MM.1S (cell line): ENCODE data around the gene MLKL.

ENCODE experiments used
- DNase-seq: peaks from one replicate; pipeline ENCODE4 v3.0.0-alpha.2; 2015
- H2AFZ ChIP-seq: fragments of 300-600 bp; sonication (generic); 2 replicates; pipeline ENCODE4 v1.6.0; 2016; ENCODE audit warnings: antibody characterized with exemption, low read length
- H3F3A ChIP-seq: fragments of 300-600 bp; sonication (generic); 2 replicates; pipeline ENCODE4 v1.6.1; 2016; ENCODE audit warnings: mild to moderate bottlenecking, antibody characterized with exemption, low read length, moderate library complexity, mixed read lengths; ENCODE audit not compliant: insufficient read depth
- H3K27ac ChIP-seq: fragments of 300-600 bp; sonication (generic); 2 replicates; pipeline ENCODE4 v1.5.1; 2016; ENCODE audit warnings: mild to moderate bottlenecking, low read length
- H3K27me3 ChIP-seq: fragments of 300-600 bp; sonication (generic); replicated peaks from 2 replicates; pipeline ENCODE4 v1.6.0; 2016; ENCODE audit warnings: low read length; ENCODE audit not compliant: insufficient read depth
- H3K36me3 ChIP-seq: fragments of 300-600 bp; sonication (generic); replicated peaks from 2 replicates; pipeline ENCODE4 v1.6.1; 2016; ENCODE audit warnings: mild to moderate bottlenecking, low read length, mixed read lengths; ENCODE audit not compliant: insufficient read depth
- H3K4me1 ChIP-seq: fragments of 300-600 bp; sonication (generic); 2 replicates; pipeline ENCODE4 v1.6.1; 2016; ENCODE audit warnings: low read length, mixed read lengths
- H3K4me2 ChIP-seq: fragments of 300-600 bp; sonication (generic); 2 replicates; pipeline ENCODE4 v1.6.0; 2016; ENCODE audit warnings: low read depth, low read length
- H3K4me3 ChIP-seq: fragments of 300-600 bp; sonication (generic); 2 replicates; pipeline ENCODE4 v1.5.1; 2016; ENCODE audit warnings: low read length, mixed read lengths
- H3K79me2 ChIP-seq: fragments of 300-600 bp; sonication (generic); 2 replicates; pipeline ENCODE4 v1.6.1; 2016; ENCODE audit warnings: mixed run types, low read length, mixed read lengths
- H3K9ac ChIP-seq: fragments of 300-600 bp; sonication (generic); 2 replicates; pipeline ENCODE4 v1.6.1; 2016; ENCODE audit warnings: low read length, mixed read lengths
- H3K9me2 ChIP-seq: fragments of 300-600 bp; sonication (generic); replicated peaks from 2 replicates; pipeline ENCODE4 v1.6.1; 2016; ENCODE audit warnings: mild to moderate bottlenecking, low read length, mixed read lengths; ENCODE audit not compliant: insufficient read depth
- H3K9me3 ChIP-seq: fragments of 300-600 bp; sonication (generic); replicated peaks from 2 replicates; pipeline ENCODE4 v1.6.1; 2016; ENCODE audit warnings: mild to moderate bottlenecking, low read length, mixed read lengths; ENCODE audit not compliant: insufficient read depth
- H4K20me1 ChIP-seq: fragments of 300-600 bp; sonication (generic); 2 replicates; pipeline ENCODE4 v1.6.1; 2016; ENCODE audit warnings: mild to moderate bottlenecking, low read length, moderate library complexity, mixed read lengths; ENCODE audit not compliant: insufficient read depth
- EZH2 ChIP-seq: fragments of 300-600 bp; sonication (generic); optimal IDR thresholded peaks from 2 replicates; pipeline ENCODE3; 2017; ENCODE audit warnings: low read depth, mild to moderate bottlenecking, antibody characterized with exemption, low read length, mixed read lengths
- EZH2phosphoT487 ChIP-seq: fragments of 300-600 bp; sonication (generic); IDR thresholded peaks from 2 replicates; pipeline ENCODE4 v1.6.1; 2018; ENCODE audit warnings: antibody characterized with exemption, low read length
- TF ChIP-seq, protein P1 (sequence below): fragments of 300-600 bp; sonication (generic); IDR thresholded peaks from 2 replicates; pipeline ENCODE4 v1.5.1; 2016; ENCODE audit warnings: antibody characterized with exemption, low read length, mixed read lengths

MLKL gene

DNA sequence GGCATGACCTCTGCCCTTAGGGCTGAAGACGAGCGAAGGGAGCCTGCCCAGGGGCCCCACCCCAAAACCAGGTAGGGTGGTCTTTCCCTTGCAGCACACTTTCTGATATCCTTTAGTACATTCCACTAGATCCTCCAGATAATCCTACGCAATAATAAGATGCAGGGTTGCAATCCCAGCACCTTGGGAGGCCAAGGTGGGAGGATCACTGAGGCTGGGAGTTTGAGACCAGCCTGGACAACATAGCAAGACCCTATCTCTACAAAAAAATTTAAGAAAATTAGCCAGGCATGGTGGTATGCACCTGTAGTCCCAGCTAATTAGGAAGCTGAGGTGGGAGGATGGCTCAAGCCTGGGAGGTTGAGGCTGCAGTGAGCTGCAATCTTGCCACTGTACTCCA is 34.9 kb upstream of the MLKL start:
- no peaks in the 10 kb centered on the region for H3K9me2 ChIP-seq
- H3K4me3 ChIP-seq = no peak overlapping the region
- DNase-seq = no peak
- TF ChIP-seq, protein P1, sequence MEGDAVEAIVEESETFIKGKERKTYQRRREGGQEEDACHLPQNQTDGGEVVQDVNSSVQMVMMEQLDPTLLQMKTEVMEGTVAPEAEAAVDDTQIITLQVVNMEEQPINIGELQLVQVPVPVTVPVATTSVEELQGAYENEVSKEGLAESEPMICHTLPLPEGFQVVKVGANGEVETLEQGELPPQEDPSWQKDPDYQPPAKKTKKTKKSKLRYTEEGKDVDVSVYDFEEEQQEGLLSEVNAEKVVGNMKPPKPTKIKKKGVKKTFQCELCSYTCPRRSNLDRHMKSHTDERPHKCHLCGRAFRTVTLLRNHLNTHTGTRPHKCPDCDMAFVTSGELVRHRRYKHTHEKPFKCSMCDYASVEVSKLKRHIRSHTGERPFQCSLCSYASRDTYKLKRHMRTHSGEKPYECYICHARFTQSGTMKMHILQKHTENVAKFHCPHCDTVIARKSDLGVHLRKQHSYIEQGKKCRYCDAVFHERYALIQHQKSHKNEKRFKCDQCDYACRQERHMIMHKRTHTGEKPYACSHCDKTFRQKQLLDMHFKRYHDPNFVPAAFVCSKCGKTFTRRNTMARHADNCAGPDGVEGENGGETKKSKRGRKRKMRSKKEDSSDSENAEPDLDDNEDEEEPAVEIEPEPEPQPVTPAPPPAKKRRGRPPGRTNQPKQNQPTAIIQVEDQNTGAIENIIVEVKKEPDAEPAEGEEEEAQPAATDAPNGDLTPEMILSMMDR = no peak
- TF ChIP-seq EZH2phosphoT487 (no peak), EZH2 (no peak)
- no peaks in the 10 kb centered on the region for H3K79me2 ChIP-seq
- H3K4me1 ChIP-seq = no peaks in the 10 kb centered on the region
- H3F3A ChIP-seq = no peaks in the 10 kb centered on the region
- H3K9me3 ChIP-seq = no peaks in the 10 kb centered on the region
- H3K9ac ChIP-seq = no peak overlapping the region
- H3K27me3 ChIP-seq = no peaks in the 10 kb centered on the region
- H4K20me1 ChIP-seq = no peaks in the 10 kb centered on the region
- no peak overlapping the region for H3K4me2 ChIP-seq
- no peaks in the 10 kb centered on the region for H3K36me3 ChIP-seq
- no peak overlapping the region for H3K27ac ChIP-seq
- H2AFZ ChIP-seq = no peak overlapping the region

DNA sequence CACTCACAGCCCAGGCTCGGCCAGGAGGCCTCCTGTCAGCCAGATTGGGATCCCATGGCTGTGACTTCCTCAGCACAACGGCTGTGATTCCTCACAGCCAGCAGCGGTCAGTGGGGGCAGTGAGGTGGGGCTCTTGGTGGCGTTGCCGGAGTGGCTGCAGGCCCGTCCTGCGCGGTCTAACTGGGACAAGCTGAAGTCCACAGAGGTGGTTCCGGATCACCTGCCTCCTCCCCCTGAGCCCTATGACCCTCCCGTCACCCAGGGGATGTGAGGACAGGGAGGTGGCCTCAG is 34.4 kb upstream of the MLKL start:
- Histone ChIP-seq H3K4me2 (no peak overlapping the region), H3K27ac (no peak overlapping the region), H3K36me3 (no peaks in the 10 kb centered on the region), H2AFZ (no peak overlapping the region), H3K4me3 (no peak overlapping the region), H3K9me2 (no peaks in the 10 kb centered on the region), H3K4me1 (no peaks in the 10 kb centered on the region), H3F3A (no peaks in the 10 kb centered on the region), H3K9me3 (no peaks in the 10 kb centered on the region), H3K9ac (no peak overlapping the region), H4K20me1 (no peaks in the 10 kb centered on the region), H3K27me3 (no peaks in the 10 kb centered on the region), H3K79me2 (no peaks in the 10 kb centered on the region)
- no peak for DNase-seq
- TF ChIP-seq, protein P1 = no peak
- no peak for TF ChIP-seq EZH2
- no peak for TF ChIP-seq EZH2phosphoT487

DNA sequence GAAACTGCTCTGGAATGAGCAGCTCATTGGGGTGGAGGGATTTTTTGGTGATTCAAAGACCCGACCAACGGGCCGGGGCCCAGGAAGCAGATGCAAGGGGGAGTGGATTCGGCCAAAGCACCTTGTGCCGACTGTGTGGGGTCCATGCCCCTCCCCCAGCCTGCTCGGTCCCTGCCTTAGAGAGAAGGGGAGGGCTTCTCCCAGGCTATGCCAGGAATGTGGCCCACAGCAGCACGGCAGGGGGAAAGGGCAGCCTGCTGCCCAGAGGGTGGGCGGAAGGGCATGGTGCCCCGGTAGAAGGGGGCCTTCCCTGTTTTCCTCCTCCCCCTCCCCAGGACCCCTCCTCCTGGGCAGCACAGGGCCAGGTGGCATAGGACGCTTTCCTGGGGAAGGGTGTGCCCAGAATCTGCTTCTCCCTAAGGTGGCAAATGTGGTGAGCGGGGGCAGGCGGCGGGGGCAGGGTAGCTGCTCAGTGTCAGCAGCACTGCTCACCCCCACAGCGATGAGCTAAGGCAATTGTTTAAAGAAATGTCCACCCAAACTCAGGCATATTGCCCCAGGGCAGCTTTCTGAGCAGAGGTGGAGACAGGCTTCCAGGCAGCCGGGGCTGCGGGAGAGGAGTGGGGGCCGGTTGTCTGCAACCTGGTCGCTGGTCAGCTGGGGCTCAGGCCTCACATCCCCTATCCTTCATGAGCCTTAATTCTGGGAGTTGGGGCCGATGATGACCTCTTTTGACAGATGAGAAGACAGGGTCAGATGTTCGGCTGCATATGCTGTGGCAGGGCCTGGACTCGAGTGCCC is 33.9 kb upstream of the MLKL start:
- H3K9me3 ChIP-seq = no peaks in the 10 kb centered on the region
- H3K9ac ChIP-seq = no peak overlapping the region
- no peak overlapping the region for H2AFZ ChIP-seq
- H3K4me3 ChIP-seq = no peak overlapping the region
- H3K27me3 ChIP-seq = no peaks in the 10 kb centered on the region
- H3K27ac ChIP-seq = no peak overlapping the region
- no peaks in the 10 kb centered on the region for H4K20me1 ChIP-seq
- no peak for DNase-seq
- H3K9me2 ChIP-seq = no peaks in the 10 kb centered on the region
- H3K4me2 ChIP-seq = no peak overlapping the region
- TF ChIP-seq, protein P1 = no peak
- TF ChIP-seq EZH2 (no peak), EZH2phosphoT487 (no peak)
- H3K4me1 ChIP-seq = no peaks in the 10 kb centered on the region
- no peaks in the 10 kb centered on the region for H3F3A ChIP-seq
- H3K36me3 ChIP-seq = no peaks in the 10 kb centered on the region
- H3K79me2 ChIP-seq = no peaks in the 10 kb centered on the region
